Putamen (tissue), 1 donor: ENCODE data around the gene SLCO3A1.
"Not testable (repeated sequence)": the region's sequence is repeated elsewhere in the genome, so short reads cannot be mapped to it uniquely, and the experiment has no call there.

Experiments used
- DNase-seq: peaks from one replicate; pipeline ENCODE4 v3.0.0-alpha.2; 2016; ENCODE audit warnings: low spot score

Gene SLCO3A1

GRCh38 chr15:91940496-91941381, 87.2 kb downstream of the SLCO3A1 start:
- no peak for DNase-seq

DNA sequence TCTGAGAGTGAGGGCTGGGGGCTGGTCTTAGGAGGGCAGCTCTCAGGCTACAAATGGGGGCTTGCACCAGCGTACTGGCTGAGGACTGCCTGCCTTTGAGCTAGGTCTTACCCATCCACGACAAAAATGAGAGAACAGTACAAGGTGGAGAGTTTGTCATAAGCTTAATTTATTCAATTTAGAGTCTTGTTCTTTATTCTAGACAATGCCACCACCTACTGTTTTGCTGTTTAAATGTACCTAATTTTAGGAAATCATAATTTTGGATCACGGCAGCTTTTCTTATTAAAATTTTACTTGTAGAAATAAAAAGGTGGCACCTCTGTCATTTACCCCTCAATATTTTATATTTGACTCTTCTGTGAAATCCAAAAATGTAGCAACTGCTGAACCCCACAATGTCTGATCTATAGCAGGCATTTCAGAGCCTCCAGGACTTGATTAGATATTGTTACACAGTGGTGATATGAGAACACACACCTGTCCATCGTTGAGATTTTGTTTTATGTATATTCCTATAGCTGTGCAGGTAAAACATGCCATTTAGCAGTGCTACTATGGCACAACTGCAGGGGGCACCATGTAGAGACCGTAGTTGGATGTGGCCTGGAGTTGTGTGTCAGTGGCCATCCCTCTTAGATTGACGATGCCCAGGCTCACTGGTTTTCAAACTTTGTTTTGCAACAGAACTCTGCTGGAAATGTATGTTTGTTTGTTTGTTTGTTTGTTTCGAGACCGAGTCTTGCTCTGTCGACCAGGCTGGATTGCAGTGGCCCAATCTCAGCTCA, 88.6 kb downstream of the SLCO3A1 start:
- DNase-seq, result no peak

GRCh38 chr15:91942720-91943394, 89.3 kb downstream of the SLCO3A1 start:
- DNase-seq, result peak; percentile 41

GRCh38 chr15:91944331-91944730, 90.8 kb downstream of the SLCO3A1 start:
- peak; percentile 21 for DNase-seq

DNA sequence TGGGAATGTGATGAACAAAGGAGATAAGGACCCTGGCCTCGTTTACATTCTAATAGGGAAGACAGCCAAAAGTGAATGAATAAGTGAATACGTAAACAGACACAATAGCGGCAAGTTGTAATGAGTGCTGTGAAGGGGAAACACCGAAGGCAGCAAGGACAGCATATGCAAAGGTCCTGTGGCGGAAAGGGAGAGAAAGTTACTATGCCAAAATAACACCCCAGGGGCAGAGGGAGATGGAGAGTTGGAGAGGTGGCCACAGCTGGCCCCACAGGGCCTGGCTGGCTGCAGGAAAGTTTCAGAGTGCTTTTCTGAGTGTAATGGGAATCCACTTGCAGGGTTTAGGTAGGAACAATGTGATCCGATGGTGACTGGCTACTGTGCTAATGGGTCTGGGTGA, 91.9 kb downstream of the SLCO3A1 start:
- DNase-seq, result no peak

DNA sequence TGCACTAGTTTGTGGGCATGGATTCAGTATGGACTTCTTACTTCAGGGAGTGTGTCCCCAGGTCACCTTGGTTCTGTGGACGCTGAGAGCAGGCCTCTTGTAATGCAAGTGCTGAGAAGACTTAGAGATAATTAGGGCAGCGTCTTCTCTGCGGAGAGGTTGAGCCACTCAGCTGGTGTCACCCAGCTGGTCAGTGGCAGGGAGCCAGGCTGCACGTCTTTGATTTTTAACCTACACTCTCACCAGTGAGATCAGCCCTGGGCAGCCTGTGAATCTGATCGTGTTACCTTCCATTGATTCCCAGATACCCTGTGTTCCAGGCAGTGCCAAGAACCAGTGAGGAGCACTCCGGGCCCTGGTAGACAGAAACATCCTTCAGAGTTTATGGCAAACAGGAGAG, 92.6 kb downstream of the SLCO3A1 start:
- no peak for DNase-seq

GRCh38 chr15:91946581-91947292, 93.2 kb downstream of the SLCO3A1 start:
- no peak for DNase-seq

DNA sequence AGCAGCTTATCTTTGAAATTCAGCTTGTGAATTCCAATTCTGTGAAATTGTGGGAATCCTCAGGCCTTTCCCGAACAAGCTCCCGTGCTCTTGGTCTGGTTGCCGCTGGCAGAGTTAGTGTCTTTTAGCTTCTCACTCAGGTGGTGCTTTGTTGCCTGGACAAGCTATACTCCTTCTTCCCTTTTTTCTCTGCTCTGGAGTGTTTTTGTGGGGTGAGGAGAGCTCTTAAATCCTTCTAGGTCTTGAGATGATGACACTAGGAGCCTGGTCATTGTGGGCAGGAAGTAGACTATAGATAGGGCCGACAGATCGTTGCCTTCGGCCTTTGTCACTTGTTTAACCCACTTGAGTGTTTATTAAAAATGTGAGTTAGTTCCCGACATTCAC, 93.8 kb downstream of the SLCO3A1 start:
- DNase-seq, result no peak

DNA sequence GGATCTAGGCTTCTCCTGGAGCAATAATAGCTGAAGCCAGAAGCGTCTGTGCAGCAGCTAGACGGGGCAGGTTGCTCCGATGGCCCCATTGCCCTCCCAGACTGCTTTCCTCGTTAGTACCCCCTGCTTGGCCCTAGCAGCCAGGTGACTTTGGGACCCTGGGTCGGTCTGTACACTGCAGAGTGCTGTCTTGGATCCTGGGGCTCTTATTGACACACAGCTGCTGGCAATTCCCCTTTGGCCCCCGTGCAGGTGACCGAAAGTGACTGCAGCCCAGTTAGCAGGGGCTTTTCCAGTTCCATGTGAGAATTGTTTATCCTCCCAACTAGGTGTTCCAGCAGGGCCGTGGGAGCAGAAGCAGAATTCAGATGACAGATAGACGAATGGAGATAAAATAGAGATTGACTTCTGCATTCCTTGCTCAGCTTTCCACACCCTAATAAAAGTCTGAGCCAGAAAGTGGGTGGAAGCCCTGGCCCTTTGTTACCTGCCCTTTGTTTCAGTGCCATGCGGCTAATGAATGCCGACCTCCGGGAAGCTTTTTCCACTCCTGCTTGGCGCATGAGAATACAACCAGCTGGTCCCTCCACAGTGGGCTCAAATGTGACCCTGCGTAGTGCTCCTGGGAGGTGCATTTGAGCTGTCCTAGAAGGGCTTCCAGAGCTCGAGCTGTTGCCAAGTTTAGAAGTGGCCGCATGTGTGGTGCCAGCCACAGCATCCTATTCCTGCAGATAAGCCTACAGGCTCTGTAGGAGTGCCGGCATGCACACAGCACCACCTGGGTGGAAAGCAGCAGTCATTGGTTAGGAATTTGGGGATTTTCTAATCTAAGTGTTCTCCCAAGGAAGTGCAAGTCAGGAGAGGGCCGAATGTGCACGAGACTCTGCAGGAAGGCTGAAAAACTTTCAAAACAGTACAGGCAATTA, 94.4 kb downstream of the SLCO3A1 start:
- no peak for DNase-seq

GRCh38 chr15:91949361-91949760, 95.9 kb downstream of the SLCO3A1 start:
- DNase-seq, result no peak

GRCh38 chr15:91950054-91950453, 96.5 kb downstream of the SLCO3A1 start:
- no peak for DNase-seq

DNA sequence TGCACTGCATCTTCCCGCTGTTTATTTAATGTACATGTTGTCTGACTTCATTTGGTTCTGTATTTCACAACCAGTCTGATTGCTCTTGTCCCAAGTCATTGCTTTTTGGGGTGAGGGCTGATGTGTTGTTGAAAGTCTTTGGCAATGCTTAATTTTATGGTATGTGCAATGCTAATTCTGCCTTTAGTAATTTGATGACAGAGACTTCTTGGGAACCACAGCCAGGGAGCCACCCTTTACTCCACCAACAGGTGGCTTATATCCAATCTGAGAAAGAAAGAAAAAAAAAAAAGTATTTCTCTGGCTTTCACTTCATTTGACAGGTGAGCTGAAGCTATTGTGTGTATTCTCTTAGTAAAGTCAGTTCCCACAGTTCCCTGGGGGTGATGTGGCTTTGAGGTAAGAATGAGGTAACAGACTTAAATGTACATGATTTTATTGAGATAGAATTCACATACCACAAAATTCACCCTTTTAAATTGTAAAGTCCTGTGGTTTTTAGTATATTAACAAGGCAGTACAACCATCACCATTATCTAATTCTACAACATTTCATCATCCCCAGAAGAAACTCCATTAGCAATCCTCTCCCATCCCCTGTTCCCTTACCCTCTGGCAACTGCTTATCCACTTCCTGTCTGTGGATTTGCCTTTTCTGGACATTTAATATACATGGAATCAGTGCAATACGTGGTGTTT, 97.3 kb downstream of the SLCO3A1 start:
- no peak for DNase-seq

GRCh38 chr15:91952216-91952615, 98.7 kb downstream of the SLCO3A1 start:
- DNase-seq, result no peak

DNA sequence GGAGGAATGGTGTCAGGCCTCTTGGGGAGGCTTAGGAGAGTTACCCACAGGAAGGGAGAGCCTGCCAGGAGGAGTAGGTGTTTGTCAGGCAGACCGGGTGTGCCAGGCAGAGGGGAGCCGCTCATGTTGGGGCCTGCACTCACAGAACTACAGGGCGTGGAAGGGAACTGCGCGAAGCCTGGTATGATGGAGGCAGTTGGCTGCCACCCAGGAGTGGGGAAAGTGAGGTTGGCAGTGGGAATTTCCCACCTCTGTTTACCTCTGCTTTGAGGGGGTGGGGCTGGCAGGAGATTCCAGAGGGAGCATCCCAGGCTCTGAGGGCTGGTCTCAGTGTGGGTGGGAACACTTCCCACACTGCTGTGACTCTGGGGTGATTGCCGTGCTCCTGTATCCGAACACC, 99.9 kb downstream of the SLCO3A1 start:
- no peak for DNase-seq

GRCh38 chr15:91954292-91954691, 100.8 kb downstream of the SLCO3A1 start:
- no peak for DNase-seq

DNA sequence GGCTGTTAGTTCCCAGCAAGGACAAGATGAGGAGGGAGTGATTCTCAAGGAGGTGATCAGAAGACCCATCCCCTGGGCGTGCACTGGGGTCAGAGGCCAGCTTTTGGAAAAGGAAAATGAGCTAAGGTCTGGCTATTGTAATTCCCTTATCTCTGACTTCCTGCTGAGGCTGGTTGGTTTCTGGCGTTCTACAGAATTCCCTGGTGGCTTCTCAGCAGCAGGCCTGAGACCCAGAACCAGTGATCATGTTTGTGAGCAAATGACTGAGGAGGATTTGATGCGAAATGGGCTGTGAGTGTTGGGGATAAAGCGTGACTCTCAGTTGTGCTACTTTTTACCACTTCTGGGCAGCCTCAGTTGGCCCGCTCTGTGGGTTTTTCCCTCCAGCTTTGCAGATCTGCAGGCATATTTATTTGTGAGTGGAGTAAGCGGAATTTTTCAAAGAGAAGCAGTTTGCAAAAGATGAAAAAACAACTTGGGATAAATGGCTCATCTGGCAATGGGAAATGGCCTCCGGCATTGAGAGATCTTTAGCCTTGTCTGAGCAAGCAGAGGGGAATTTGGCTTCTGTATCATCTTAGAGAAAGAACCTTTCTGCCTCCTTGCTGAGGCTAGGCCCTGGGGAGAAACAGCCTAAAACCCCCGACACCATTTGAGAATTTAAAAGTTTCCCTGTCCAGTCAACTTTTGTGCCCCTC, 102.7 kb downstream of the SLCO3A1 start:
- no peak for DNase-seq

GRCh38 chr15:91961357-91961756, 107.8 kb downstream of the SLCO3A1 start:
- DNase-seq, result no peak

DNA sequence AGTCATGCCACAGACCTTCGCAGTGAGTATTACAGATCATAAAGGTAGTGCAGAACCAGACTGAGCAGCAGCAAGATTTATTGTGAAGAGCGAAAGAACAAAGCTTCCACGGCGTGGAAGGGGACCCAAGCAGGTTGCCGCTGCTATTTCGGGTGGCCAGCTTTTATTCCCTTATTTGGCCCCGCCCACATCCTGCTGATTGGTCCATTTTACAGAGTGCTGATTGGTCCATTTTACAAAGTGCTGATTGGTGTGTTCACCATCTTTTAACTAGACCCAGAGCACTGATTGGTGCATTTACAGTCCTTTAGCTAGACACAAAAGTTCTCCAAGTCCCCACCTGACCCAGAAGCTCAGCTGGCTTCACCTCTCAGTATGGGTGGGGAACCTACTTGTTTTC, 110.2 kb downstream of the SLCO3A1 start:
- not testable (repeated sequence) for DNase-seq

- no peak for DNase-seq
Measured at GRCh38 chr15:91965501-91966193, 112.1 kb downstream of the SLCO3A1 start.
